ENCODE measurements around the gene FAM228A. TPM values are rescaled to one million over a fixed set of nuclear protein-coding genes. Genes with fewer than 3 reads are reported as not detected.

FAM228A gene
- total and polyA plus RNA-seq, 2 of the 4 experiments (the other 2 are of a cell fraction): not detected

DNA sequence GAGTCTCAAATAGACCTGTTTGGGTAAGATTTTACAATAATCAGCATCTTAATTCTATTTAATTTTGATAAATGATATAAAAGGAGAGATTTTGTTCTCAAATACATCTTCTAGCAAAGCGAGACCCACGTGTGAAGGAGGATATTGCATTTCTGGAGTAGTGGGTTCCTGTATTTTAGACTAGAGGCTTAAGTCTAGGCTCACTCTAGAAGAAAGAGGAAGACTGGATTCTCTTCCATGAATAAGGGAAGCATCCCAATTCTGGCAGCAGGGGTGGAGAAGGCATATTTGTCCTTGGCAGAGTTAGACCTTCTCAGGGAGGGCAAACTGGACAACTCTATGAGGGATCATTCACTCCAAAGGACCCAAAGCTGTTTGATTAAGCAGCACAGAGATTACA, 11.3 kb upstream of the FAM228A start:
- H2BK5ac ChIP-seq (ENCODE audit: low read depth, low read length, poor library complexity, severe bottlenecking): no peak overlapping the region
- in situ Hi-C loops (cut with MboI; ENCODE audit: low sequenced_read_pairs) (no loop called here), intact Hi-C loops (cut with micrococcal nuclease) (no loop called here), dilution Hi-C loops (cut with HindIII; ENCODE audit: low sequenced_read_pairs, unreplicated experiment) (no loop called here)
- no peak overlapping the region for H3K9ac ChIP-seq (ENCODE audit: low read depth, low read length)
- no peaks in the 10 kb centered on the region for H3K4me1 ChIP-seq (ENCODE audit: control insufficient read depth, insufficient read depth, low read length)
- no peak overlapping the region for H2BK20ac ChIP-seq (ENCODE audit: low read depth, low read length)
- ChIA-PET POLR2A (ENCODE audit: unreplicated experiment) (no interaction called here), CTCF (interaction anchor here (1.1 kb wide), 1 partner anchor 9 kb away, joined by 4 read pairs; no protein-coding TSS in a partner anchor)
- H2AFZ ChIP-seq (replicated peaks; ENCODE audit: low read length, poor library complexity): no peak overlapping the region
- H3K36me3 ChIP-seq (ENCODE audit: control insufficient read depth, insufficient read depth, low read length): no peaks in the 10 kb centered on the region
- H3K14ac ChIP-seq (replicated peaks; ENCODE audit: low read depth, low read length): no peak overlapping the region
- no peak overlapping the region for H4K91ac ChIP-seq (ENCODE audit: insufficient read depth, low read depth, low read length)
- H2AK5ac ChIP-seq (ENCODE audit: low read depth, low read length): no peak overlapping the region
- TF ChIP-seq SMC3 (IDR thresholded peaks at IDR 0.05; ENCODE audit: low read depth, low read length) (no peak), MAFK (IDR thresholded peaks at IDR 0.05; ENCODE audit: low read depth, low read length) (no peak), RFX5 (IDR thresholded peaks at IDR 0.05; ENCODE audit: low read depth, low read length) (no peak), RAD21 (IDR thresholded peaks at IDR 0.05; ENCODE audit: low read length) (no peak), MXI1 (IDR thresholded peaks at IDR 0.05; ENCODE audit: borderline replicate concordance, low read depth, low read length) (no peak), POLR2A (IDR thresholded peaks at IDR 0.05; ENCODE audit: low read depth, low read length) (no peak), RCOR1 (IDR thresholded peaks at IDR 0.05; ENCODE audit: insufficient replicate concordance, low read length) (no peak), FOS (IDR thresholded peaks at IDR 0.05; ENCODE audit: low read depth, low read length) (no peak), BHLHE40 (IDR thresholded peaks at IDR 0.05; ENCODE audit: low read depth, low read length) (no peak), MAZ (IDR thresholded peaks at IDR 0.05; ENCODE audit: borderline replicate concordance, low read depth, low read length) (no peak)
- TF ChIP-seq, protein P1, sequence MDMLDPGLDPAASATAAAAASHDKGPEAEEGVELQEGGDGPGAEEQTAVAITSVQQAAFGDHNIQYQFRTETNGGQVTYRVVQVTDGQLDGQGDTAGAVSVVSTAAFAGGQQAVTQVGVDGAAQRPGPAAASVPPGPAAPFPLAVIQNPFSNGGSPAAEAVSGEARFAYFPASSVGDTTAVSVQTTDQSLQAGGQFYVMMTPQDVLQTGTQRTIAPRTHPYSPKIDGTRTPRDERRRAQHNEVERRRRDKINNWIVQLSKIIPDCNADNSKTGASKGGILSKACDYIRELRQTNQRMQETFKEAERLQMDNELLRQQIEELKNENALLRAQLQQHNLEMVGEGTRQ (IDR thresholded peaks at IDR 0.05; ENCODE audit: low read depth, low read length): no peak
- TF ChIP-seq, protein P2, sequence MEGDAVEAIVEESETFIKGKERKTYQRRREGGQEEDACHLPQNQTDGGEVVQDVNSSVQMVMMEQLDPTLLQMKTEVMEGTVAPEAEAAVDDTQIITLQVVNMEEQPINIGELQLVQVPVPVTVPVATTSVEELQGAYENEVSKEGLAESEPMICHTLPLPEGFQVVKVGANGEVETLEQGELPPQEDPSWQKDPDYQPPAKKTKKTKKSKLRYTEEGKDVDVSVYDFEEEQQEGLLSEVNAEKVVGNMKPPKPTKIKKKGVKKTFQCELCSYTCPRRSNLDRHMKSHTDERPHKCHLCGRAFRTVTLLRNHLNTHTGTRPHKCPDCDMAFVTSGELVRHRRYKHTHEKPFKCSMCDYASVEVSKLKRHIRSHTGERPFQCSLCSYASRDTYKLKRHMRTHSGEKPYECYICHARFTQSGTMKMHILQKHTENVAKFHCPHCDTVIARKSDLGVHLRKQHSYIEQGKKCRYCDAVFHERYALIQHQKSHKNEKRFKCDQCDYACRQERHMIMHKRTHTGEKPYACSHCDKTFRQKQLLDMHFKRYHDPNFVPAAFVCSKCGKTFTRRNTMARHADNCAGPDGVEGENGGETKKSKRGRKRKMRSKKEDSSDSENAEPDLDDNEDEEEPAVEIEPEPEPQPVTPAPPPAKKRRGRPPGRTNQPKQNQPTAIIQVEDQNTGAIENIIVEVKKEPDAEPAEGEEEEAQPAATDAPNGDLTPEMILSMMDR (conservative IDR thresholded peaks at IDR 0.05; ENCODE audit: low read depth, low read length): no peak
- H2AK9ac ChIP-seq (replicated peaks; ENCODE audit: low read depth, low read length, poor library complexity): no peak overlapping the region
- no peak for DNase-seq
- H3K4ac ChIP-seq (ENCODE audit: low read depth, low read length): no peak overlapping the region
- H3K23ac ChIP-seq (ENCODE audit: low read depth, low read length): no peak overlapping the region
- no CpG with 5 or more reads among the region's 2 CpGs for WGBS, 2 experiments (ENCODE audit: extremely low coverage in 2 of 2, insufficient read length in 1 of 2)
- H4K8ac ChIP-seq (ENCODE audit: low read depth in 2 of 2, low read length in 2 of 2): no peak overlapping the region
- BruUV-seq (replicated peaks): no TSS peak
- no peak for ATAC-seq (ENCODE audit: low read depth)
- no peaks in the 10 kb centered on the region for H3K79me1 ChIP-seq (ENCODE audit: low read depth in 1 of 2, low read length in 2 of 2)
- H4K5ac ChIP-seq (ENCODE audit: low read depth, low read length): no peak overlapping the region
- H2BK120ac ChIP-seq (ENCODE audit: low read depth, low read length): no peak overlapping the region
- H3K4me3 ChIP-seq (ENCODE audit: insufficient read depth, low read depth, low read length): no peak overlapping the region
- no peaks in the 10 kb centered on the region; the same call in 1 of the 2 replicates for H3K27me3 ChIP-seq (ENCODE audit: control insufficient read depth, insufficient read depth, low read length)
- no peaks in the 10 kb centered on the region; the same call in 1 of the 2 replicates for H3K9me1 ChIP-seq (ENCODE audit: insufficient read depth, low read length)
- H3K9me3 ChIP-seq (ENCODE audit: control insufficient read depth, insufficient read depth, low read length): no peaks in the 10 kb centered on the region
- no peak overlapping the region for H3K27ac ChIP-seq (ENCODE audit: insufficient read depth, low read length)
- H2BK15ac ChIP-seq (ENCODE audit: low read depth, low read length): no peak overlapping the region
- H3K56ac ChIP-seq (ENCODE audit: extremely low read depth, insufficient read depth, low read length): no peak overlapping the region
- H3K18ac ChIP-seq (ENCODE audit: low read depth, low read length): no peak overlapping the region
- H4K20me1 ChIP-seq (ENCODE audit: insufficient read depth, low read length): no peaks in the 10 kb centered on the region
- no peak overlapping the region for H3K4me2 ChIP-seq (ENCODE audit: low read depth, low read length)
